NCI-H2029 (cell line): ENCODE measurements around the gene TYMP.
"Not testable (repeated sequence)": the region's sequence is repeated elsewhere in the genome, so short reads cannot be mapped to it uniquely, and the experiment has no call there.

ENCODE experiments used
- DNase-seq: peaks from one replicate; lab custom pipeline; 2025; lab: John Stamatoyannopoulos, UW

The TYMP gene

GRCh38 chr22:50562523-50563412 lies 33.0 kb upstream of the TYMP start, which contains the start of gene SYCE3:
TSS of gene SYCE3 (minus strand) at chr22:50562919. CDS start at chr22:50556405, 6,514 bp downstream.
- DNase-seq, result peak; percentile 87

- no peak for DNase-seq
Measured at GRCh38 chr22:50561401-50562358, 31.9 kb upstream of the TYMP start.

GRCh38 chr22:50560034-50560433 lies 30.2 kb upstream of the TYMP start:
- DNase-seq, result no peak

DNA sequence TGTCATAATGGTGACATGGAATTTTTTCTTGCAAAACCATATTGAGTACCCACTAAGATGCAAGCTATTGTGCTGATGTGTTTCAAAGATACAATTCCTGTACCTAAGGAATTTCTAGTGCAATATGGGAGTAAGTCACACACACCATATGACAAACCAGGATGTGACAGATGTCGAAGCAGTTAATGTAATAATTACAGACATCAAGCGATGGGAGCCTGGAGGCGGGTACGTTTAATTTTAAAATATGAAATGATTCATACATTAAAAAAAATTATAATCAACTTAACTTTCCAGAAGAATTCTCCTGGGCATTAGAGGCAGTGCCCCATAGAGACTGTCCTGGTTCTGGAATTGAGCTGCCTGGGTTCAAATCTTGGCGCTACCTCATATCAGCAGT lies 26.9 kb upstream of the TYMP start:
- DNase-seq, result no peak

DNA sequence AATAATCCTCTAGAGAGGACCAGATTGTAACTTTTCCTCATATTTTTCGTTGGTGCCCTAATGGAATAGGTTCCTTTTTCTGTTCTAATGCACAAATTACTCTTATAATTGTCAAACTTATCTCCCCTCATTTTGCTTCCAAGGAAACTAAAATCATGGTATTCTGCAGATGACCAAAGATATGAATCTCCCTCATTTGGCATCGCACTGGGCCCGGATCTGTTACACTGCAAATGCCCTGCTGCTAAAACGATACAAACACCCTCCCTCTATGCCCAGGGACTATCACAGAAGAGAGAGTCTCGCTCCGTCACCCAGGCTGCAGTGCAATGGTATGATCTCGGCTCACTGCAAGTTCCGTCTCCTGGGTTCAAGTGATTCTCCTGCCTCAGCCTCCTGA lies 23.5 kb upstream of the TYMP start:
- no peak for DNase-seq

- no peak for DNase-seq
Measured at GRCh38 chr22:50551160-50551752, 21.4 kb upstream of the TYMP start.

DNA sequence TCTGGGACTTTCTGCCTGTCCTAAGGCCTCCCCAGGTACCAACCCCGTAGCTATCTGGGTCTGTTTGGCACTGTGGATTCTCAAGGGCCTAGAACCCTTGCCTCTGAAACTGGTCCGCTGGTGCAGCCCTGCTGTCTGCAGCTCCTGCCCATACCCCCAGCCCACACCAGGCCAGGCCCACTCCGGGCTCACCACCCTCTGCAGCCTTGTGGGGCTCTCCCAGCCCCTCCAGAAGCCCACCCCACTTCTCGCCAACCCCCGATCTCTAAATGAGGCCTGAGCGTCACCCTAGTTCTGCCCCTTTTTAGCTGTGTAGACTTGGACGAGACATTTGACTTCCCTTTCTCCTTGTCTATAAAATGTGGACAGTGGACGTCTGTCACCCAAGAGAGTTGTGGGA lies 20.6 kb upstream of the TYMP start:
- DNase-seq, result no peak

GRCh38 chr22:50548921-50549790 lies 19.3 kb upstream of the TYMP start:
- no peak for DNase-seq

GRCh38 chr22:50548040-50548920 lies 18.5 kb upstream of the TYMP start:
- no peak for DNase-seq

- DNase-seq, result no peak
Measured at GRCh38 chr22:50547263-50547985, 17.6 kb upstream of the TYMP start.

- DNase-seq, result no peak
Measured at GRCh38 chr22:50546326-50547262, 16.8 kb upstream of the TYMP start.

DNA sequence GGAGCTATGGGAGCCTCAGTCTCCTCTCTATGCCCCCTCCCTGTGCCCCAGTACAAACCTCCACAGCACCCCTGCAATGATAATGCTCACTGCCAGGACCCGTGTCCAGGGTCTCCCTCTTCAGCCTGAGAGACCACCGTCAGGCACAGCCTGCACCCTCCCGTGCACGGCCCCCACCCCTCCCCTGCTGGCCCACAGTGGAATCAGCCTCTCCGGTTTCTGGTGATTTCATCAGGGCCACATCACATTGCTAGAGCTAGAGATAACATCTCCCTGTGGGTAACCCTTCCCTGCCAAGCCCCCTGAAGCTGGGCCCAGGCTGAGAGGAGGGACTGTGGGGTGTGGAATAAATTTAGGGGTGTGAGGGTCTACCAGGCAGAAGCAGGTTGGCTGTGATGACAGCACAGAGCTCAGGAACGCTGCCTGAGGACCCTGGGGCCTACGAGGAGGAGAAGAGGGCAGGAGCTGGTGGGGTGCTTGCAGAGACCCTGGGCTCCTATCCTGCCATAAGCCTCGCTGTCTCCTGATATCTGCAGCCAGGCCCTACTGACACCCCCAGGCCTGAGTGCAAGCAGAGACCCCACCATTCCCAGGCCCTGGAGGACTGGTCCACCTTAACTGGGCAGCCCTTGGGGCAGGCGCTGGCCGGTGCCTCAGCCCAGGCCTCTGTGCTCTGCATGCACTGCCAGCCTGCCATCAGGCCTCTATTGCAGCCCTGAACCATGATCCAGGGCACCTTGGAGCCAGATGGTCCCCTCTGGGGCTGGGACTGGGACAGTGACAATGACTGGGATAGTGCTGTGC lies 15.9 kb upstream of the TYMP start, which contains the start of gene KLHDC7B:
KLHDC7B (plus strand) TSS at position 378 of the 804 bp plus-strand sequence; CDS start at position 723, 345 bp downstream.
- DNase-seq, result no peak

DNA sequence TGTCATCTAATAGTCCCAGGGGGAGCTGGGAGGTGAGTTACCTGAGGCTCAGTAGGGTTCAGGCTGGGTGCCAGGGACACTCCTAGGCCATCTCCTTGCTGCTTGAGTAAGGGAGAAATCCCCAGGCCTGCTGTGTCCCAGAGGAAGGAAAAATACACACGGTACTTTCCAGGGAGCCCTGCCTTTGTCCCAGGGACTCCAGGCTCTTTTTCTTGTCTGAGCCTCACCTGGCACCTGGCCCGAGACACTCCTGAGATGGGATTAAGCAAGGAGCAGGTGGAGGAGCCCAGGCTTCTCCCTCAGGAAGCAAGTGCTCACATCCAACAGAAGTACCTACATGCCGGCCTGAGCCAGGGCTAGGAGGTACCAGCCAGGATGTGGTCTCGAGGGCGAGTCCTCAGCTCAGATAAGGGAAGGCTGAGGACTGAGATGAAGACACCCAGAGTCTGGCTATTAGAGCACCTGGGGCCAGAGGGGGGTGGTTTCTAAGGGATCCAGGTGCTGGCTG lies 15.0 kb upstream of the TYMP start:
- DNase-seq, result no peak

DNA sequence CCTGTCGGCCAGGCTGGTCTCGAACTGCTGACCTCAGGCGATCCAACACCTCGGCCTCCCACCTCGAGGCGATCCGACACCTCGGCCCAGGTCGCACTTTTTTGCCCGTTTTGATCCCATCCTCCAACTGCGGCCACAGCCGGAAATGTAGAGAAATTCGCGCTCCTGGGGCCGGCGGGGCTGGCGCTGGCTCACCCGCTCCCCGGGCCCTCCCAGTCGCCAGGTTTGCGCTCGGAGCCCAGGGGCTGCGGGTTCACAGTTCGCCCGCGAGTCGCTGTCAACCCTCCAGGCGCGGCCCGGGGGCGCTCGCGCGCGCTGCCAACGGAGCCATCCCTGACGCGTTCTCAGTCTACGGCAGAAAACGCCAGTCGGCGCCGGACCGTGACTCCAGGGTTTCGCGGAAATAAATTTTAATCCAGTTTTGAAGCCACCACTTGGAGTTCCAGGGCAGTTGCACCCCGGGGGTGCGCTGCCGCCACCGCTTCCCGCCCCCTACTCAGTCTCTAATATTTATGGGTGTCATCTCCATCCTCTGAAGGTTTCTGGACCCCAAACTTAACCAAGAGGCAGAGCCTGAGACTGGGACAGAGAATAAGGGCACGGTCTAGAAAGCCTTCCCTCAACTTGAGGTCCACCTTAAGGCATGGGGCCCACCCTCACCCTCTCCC lies 14.4 kb upstream of the TYMP start:
- DNase-seq, result no peak

DNA sequence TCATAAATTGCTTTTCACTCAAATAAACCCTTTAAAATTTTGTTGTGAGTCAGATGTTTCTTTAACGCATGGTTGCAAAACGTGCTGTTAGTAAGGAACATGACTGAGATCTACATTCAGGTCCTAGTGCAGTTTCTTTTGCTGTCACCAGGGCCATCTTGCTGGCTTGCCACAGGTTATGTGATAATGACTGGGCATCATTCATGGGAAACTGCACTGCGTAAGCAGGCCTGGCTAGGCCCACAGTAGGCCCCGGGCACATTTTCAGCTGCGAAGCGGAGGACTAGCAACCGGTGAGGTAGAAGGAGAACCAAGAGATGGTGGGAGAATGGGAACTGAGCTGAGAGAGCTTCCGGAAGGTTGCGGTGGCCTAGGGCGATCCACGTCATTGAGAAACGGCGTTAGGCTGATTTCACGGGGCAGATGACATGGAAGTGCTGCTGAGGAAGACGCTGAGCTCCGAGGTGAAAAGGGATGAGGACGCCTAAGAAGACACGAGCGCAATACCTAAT lies 12.7 kb upstream of the TYMP start:
- no peak for DNase-seq

DNA sequence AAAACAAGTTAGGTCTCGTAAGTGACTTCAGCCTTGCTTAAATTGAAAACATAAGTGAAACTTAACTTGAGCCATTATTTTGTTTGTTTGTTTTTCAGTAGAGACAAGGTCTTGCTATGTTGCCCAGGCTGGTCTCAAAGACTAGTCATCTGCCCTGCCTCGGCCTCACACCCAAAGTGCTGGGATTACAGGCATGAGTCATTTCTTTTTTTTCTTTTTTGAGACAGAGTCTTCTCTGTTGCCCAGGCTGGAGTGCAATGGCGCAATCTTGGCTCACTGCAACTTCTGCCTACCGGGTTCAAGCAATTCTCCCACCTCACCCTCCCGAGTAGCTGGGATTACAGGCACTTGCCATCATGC lies 11.8 kb upstream of the TYMP start:
- not testable (repeated sequence) for DNase-seq

GRCh38 chr22:50540381-50540780 lies 10.6 kb upstream of the TYMP start:
- no peak for DNase-seq
